ENCODE data around the gene CARS2.

DNA sequence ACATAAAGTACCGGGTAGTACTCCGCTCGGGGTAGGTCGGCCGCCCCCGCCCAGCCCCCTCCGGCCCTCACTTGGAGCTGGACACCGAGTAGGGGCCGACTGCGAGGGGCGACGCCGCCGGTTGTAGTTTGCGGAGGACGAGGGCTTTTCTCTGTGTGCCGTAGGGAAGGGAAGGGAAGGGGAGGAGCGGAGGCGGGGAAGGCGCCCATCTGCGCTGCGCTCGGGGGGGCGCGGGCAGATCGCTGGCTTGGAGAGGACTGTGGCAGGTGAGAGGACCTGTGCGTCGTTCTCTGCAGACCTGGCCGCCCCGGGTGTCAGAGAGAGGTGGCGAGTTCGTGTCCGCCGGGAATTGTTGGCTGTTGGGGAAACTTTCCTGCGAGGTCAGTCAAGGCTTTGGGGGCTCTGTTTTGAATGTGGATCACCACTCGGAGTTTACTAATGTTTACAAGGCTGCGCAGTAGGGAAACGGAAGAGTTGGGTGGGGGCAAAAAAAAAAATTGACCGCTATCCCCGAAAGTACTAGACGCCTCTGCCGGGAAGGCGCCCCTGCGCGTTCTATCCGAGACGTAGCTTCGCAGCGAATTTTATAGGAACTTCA is 9.0 kb upstream of the CARS2 start:
- TF ChIP-seq, protein P1, sequence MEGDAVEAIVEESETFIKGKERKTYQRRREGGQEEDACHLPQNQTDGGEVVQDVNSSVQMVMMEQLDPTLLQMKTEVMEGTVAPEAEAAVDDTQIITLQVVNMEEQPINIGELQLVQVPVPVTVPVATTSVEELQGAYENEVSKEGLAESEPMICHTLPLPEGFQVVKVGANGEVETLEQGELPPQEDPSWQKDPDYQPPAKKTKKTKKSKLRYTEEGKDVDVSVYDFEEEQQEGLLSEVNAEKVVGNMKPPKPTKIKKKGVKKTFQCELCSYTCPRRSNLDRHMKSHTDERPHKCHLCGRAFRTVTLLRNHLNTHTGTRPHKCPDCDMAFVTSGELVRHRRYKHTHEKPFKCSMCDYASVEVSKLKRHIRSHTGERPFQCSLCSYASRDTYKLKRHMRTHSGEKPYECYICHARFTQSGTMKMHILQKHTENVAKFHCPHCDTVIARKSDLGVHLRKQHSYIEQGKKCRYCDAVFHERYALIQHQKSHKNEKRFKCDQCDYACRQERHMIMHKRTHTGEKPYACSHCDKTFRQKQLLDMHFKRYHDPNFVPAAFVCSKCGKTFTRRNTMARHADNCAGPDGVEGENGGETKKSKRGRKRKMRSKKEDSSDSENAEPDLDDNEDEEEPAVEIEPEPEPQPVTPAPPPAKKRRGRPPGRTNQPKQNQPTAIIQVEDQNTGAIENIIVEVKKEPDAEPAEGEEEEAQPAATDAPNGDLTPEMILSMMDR (conservative IDR thresholded peaks at IDR 0.05; ENCODE audit: low read length): no peak
- TF ChIP-seq EZH2phosphoT487 (IDR thresholded peaks at IDR 0.05; ENCODE audit: borderline replicate concordance, low read depth, low read length): no peak

Measured in OCI-LY7 (cell line).